Endothelial cell of umbilical vein (primary cell): ENCODE results near the gene RNF168.

Experiments used
- FOS ChIP-seq: IDR thresholded peaks from 2 replicates; pipeline ENCODE4 v1.6.1; 2011; ENCODE audit warnings: mild to moderate bottlenecking, low read length, moderate library complexity, borderline replicate concordance; ENCODE audit not compliant: insufficient read depth
- POLR2A ChIP-seq: IDR thresholded peaks from 2 replicates; pipeline ENCODE4 v1.6.1; 2012; ENCODE audit warnings: low read depth, mild to moderate bottlenecking, control low read depth, low read length
- POLR2AphosphoS5 ChIP-seq: IDR thresholded peaks from 2 replicates; pipeline ENCODE4 v1.6.1; 2012; ENCODE audit warnings: low read depth, mild to moderate bottlenecking, control low read depth, low read length, moderate library complexity; ENCODE audit not compliant: insufficient read depth
- TF ChIP-seq, protein P1 (sequence below), 2 donors: IDR thresholded peaks; 1 replicate in 1 of 2; 2 replicates in 1 of 2; pipeline ENCODE4 v1.5.1; 2011; ENCODE audit warnings: low read length in 2 of 2, mild to moderate bottlenecking in 2 of 2, moderate library complexity in 2 of 2, control low read depth in 1 of 2, inconsistent platforms in 1 of 2, low read depth in 1 of 2; ENCODE audit not compliant: insufficient read depth in 1 of 2; ENCODE audit errors: extremely low read depth in 1 of 2
- TF ChIP-seq, protein P2 (sequence below): IDR thresholded peaks from 2 replicates; pipeline ENCODE4 v1.6.1; 2011; ENCODE audit not compliant: insufficient read depth, insufficient read length

DNA sequence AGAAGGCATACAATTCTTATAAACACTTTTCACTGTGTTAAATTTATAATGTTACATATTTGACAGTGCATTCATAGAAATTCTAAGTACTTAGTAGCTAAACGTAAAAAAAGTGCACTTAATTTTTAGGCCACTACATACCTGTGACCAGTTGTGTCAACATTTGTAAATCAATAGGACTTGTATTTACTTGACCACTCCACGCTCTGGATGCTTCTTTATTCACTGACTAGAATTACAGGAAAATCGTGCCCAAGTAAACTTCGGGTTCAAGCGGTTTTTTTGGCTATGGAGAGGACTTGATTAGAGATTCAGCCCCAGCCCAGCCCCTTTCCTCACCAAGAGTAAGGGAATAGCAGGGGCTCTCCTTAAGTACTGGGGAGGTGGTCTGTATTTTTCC, 43.0 kb upstream of the RNF168 start:
- TF ChIP-seq, protein P1, sequence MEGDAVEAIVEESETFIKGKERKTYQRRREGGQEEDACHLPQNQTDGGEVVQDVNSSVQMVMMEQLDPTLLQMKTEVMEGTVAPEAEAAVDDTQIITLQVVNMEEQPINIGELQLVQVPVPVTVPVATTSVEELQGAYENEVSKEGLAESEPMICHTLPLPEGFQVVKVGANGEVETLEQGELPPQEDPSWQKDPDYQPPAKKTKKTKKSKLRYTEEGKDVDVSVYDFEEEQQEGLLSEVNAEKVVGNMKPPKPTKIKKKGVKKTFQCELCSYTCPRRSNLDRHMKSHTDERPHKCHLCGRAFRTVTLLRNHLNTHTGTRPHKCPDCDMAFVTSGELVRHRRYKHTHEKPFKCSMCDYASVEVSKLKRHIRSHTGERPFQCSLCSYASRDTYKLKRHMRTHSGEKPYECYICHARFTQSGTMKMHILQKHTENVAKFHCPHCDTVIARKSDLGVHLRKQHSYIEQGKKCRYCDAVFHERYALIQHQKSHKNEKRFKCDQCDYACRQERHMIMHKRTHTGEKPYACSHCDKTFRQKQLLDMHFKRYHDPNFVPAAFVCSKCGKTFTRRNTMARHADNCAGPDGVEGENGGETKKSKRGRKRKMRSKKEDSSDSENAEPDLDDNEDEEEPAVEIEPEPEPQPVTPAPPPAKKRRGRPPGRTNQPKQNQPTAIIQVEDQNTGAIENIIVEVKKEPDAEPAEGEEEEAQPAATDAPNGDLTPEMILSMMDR (IDR thresholded peaks at IDR 0.05; ENCODE audit: extremely low read depth in 1 of 2, insufficient read depth in 1 of 2, low read depth in 1 of 2, low read length in 2 of 2): no peak
- TF ChIP-seq, protein P2, sequence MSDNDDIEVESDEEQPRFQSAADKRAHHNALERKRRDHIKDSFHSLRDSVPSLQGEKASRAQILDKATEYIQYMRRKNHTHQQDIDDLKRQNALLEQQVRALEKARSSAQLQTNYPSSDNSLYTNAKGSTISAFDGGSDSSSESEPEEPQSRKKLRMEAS: no peak
- TF ChIP-seq POLR2A (no peak), POLR2AphosphoS5 (no peak), FOS (no peak)
